GM12801 (cell line): ENCODE measurements around the gene ZNF598.

Source experiments
- CTCF ChIP-seq: IDR thresholded peaks from one replicate; pipeline ENCODE4 v1.5.1; 2011; ENCODE audit warnings: control low read depth; ENCODE audit not compliant: insufficient read length; ENCODE audit errors: extremely low read depth

Gene ZNF598

GRCh38 chr16:2003827-2004641 lies 5.6 kb downstream of the ZNF598 start:
- no peak for TF ChIP-seq CTCF

- TF ChIP-seq CTCF: no peak
Observed at GRCh38 chr16:2003231-2003826, 6.3 kb downstream of the ZNF598 start.

DNA sequence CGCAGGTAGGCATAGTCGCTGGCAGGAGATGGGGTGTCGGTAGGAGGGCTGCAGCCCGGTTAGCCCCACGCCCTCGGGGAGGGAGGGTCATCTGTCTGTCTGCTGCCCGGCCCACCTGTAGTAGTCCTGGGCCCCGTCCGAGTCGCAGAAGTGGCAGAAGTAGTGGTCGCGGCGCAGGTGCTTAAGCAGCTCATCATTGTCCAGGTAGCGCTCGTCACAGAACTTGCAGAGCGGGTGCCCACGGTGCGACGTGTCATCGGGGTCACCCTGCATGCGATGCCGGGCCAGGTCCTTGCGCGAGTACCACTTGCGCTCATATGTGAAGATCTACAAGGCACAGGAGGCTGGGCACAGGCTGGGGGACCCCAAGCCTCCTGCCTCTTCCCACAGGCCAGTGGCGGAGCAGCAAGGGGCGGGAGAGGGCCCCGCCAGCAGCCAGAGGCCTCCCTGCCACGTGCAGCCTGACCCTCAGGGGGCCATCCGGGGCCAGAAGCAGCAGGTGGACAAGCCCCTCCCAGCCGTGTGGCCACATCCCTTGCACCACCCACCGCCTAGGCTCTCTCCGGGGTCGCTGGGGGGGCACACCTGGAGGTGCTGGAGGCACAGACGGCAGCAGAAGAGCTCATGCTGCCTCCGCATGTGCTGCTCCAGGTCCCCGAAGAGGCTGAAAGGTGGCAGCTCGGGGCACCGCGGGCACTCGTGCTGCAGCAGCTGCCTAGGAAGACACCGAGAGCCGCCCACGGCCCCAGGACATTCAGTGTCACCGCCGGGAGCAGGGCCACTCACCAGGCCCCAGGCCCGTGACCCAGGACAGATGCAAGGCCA lies 7.0 kb downstream of the ZNF598 start:
- no peak for TF ChIP-seq CTCF

DNA sequence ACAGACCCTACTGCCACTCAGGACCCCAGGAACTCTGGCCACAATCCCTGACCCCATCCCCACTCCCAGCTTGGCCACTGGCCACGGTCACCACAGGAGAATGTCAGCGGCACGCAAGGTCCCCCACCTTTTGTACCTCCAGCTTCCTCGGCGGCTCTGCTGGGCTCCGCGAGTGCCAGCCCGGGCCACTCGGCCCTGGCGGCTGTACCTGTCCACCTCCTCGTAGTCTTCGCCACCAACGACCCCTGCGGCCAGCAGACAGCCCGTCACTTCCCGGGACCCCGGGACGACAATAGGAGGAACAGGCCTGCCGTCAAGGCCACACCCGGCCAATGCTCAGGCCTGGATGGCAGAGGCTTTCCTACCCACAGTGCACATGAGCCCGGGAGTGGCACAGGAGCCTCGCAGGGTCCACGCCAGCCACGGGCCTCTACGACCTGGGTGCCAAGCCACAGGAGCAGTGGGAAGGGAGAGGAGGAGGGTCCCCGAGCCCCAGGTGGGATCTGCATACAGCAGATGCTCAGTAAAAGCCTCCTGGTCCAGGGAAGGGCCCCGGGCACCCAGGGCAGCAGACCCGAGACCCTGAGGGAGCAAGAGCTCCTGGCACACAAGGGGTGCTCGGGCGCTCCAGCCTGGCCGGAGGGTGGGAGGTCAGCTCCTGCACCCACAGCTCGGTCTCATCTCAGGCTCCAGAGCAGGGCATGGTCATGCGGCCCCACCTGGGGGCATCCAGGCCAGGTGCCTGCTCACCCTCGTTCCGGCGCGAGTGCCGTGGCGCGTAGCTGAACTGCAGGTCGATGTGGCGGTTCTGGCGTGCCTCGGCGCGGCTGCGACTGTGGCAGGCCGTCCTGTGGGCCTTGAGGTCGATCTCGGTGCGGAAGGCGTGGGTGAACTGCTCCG lies 7.9 kb downstream of the ZNF598 start:
- no peak for TF ChIP-seq CTCF

GRCh38 chr16:2001035-2001434 lies 8.6 kb downstream of the ZNF598 start:
- TF ChIP-seq CTCF: no peak

DNA sequence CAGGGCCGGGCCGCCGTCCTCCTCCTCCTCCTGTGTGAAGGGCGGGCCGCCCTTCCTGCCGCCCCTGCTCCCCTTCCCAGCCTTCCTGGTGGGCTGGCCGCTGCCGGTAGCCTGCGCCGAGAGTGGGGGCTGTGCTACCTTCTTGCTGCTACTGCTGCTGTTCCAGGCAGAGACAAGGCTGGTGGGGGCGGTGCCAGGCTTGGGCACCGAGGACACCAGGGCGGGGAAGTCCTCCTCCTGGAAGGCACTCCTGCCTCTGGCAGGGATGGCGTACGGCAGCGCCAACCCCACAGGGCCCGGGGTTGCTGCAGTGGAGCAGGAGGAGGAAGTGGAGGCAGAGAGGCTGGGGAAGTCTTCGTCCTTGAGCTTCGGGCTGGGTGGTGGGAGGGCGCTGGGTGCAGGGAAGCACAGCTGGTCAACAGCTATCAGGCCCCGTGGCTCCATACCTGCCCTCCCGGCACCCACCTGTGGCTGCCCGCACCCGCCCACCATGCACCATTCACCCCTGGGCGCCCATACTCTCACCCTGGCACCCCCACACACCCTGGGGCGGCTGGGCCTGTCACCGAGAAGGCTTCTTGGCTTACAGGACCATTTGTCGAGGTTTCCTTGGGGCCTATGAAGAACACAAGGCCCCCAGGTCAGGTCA lies 9.6 kb downstream of the ZNF598 start:
- no peak for TF ChIP-seq CTCF
